ENCODE data around the gene UTS2B.

DNA sequence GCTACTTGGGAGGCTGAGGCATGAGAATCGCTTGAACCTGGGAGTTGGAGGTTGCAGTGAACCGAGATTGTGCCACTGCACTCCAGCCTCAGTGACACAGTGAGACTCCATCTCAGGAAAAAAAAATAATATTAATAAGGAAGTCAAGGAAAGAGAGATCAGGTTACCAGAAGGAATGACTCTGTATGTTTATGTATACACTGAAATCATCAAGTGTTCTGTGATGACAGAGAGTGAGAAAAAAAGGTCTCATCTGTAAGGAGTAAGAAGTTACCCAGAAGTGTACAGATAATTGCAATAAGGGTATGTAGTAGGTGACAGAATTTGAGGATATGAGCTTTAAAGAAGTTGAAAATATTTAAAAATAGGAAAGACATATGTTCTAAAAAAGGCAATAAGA is 5.4 kb downstream of the UTS2B start:
- TF ChIP-seq, protein P1, sequence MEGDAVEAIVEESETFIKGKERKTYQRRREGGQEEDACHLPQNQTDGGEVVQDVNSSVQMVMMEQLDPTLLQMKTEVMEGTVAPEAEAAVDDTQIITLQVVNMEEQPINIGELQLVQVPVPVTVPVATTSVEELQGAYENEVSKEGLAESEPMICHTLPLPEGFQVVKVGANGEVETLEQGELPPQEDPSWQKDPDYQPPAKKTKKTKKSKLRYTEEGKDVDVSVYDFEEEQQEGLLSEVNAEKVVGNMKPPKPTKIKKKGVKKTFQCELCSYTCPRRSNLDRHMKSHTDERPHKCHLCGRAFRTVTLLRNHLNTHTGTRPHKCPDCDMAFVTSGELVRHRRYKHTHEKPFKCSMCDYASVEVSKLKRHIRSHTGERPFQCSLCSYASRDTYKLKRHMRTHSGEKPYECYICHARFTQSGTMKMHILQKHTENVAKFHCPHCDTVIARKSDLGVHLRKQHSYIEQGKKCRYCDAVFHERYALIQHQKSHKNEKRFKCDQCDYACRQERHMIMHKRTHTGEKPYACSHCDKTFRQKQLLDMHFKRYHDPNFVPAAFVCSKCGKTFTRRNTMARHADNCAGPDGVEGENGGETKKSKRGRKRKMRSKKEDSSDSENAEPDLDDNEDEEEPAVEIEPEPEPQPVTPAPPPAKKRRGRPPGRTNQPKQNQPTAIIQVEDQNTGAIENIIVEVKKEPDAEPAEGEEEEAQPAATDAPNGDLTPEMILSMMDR (IDR thresholded peaks at IDR 0.05): no peak
- no peak for TF ChIP-seq ZFX (IDR thresholded peaks at IDR 0.05; ENCODE audit: borderline replicate concordance)
